Activated CD4-positive, alpha-beta memory T cell treated with anti-CD3 and anti-CD28 coated beads for 36 hours (primary cell): ENCODE results near the gene SERPING1. TPM values are rescaled to one million over a fixed set of nuclear protein-coding genes. Genes with fewer than 3 reads are reported as not detected.
A peak's percentile ranks its signal among the peaks of the same experiment; 100 is the strongest.
"Not testable (repeated sequence)": the region's sequence is repeated elsewhere in the genome, so short reads cannot be mapped to it uniquely, and the experiment has no call there.

Experiments used
- CTCF ChIA-PET: fragments of 350-600 bp; sonication (Branson Sonifier 250); formaldehyde crosslinking; loops from one replicate; lab custom pipeline; 2021; ENCODE audit warnings: antibody characterized with exemption, inconsistent platforms; lab: Charles Lee
- POLR2A ChIA-PET: fragments of 350-600 bp; sonication (Branson Sonifier 250); formaldehyde crosslinking; loops from one replicate; lab custom pipeline; 2021; ENCODE audit warnings: antibody characterized with exemption; lab: Charles Lee
- DNase-seq: peaks from one replicate; pipeline ENCODE4 v3.0.0-alpha.2; 2020
- H3K27ac Mint-ChIP-seq: one replicate; pipeline ENCODE4 v1.8.0; 2021; ENCODE audit warnings: mixed read lengths
- H3K27me3 Mint-ChIP-seq: one replicate; pipeline ENCODE4 v1.8.0; 2021; ENCODE audit warnings: mixed read lengths
- H3K36me3 Mint-ChIP-seq: one replicate; pipeline ENCODE4 v1.8.0; 2021; ENCODE audit warnings: mixed read lengths
- H3K4me1 Mint-ChIP-seq: one replicate; pipeline ENCODE4 v1.8.0; 2021; ENCODE audit warnings: low read depth, mixed read lengths
- H3K4me3 Mint-ChIP-seq: one replicate; pipeline ENCODE4 v1.8.0; 2021; ENCODE audit warnings: mild to moderate bottlenecking, mixed read lengths
- H3K9me3 Mint-ChIP-seq: one replicate; pipeline ENCODE4 v1.8.0; 2021; ENCODE audit warnings: mixed read lengths
- intact Hi-C: fragments of 100-400 bp; cut with micrococcal nuclease; formaldehyde crosslinking; loops from one replicate; pipeline ENCODE4 v1.15.1; 2023
- total RNA-seq, 2 experiments: library from RNA; stranded (reverse); gene quantifications; one replicate each; pipeline ENCODE4 v1.2.3, GENCODE V29; 2021

Gene SERPING1
- total RNA-seq, 2 experiments from 2014 or later = 0.43 TPM; not detected in 1

- CTCF ChIA-PET = interaction anchor here (0.6 to 1.6 kb wide), 5 partner anchors 14 to 819 kb away, joined by 3 to 9 read pairs (median 3); partner anchors contain the start of gene UBE2L6
- Mint-ChIP-seq H3K27ac (no peak overlapping the region), H3K9me3 (no peaks in the 10 kb centered on the region), H3K36me3 (no peaks in the 10 kb centered on the region), H3K4me3 (peak overlapping the region; percentile 73), H3K27me3 (peaks cover 41% of the 10 kb centered on the region), H3K4me1 (peaks cover 40% of the 10 kb centered on the region)
- POLR2A ChIA-PET = interaction anchor here (1.0 to 1.6 kb wide), 2 partner anchors 10 to 20 kb away, joined by 3 to 4 read pairs; partner anchors contain the start of genes CLP1 and ZDHHC5
- intact Hi-C loops = loop anchor here (5.0 kb wide), 1 partner anchor 311 kb away; the partner anchor contains the start of genes P2RX3 and SSRP1
- DNase-seq = peak; percentile 40
These were observed 50.7 kb downstream of the SERPING1 start for GRCh38 chr11:57647960-57648800.

- intact Hi-C loops = loop anchor here (5.0 kb wide), 1 partner anchor 312 kb away; the partner anchor contains the start of genes P2RX3 and SSRP1
These were observed 51.6 kb downstream of the SERPING1 start for GRCh38 chr11:57648801-57649735.

GRCh38 chr11:57649826-57650738 is 52.6 kb downstream of the SERPING1 start, which contains the start of gene YPEL4:
YPEL4 (minus strand) TSS chr11:57649912; CDS start chr11:57647107, 2,805 bp downstream.
- Mint-ChIP-seq H3K4me3 (peak within 1 kb of the TSS; percentile 73), H3K9me3 (no peaks in the 10 kb centered on the region), H3K4me1 (peaks cover 40% of the 10 kb centered on the region), H3K27me3 (peaks cover 37% of the 10 kb centered on the region), H3K27ac (peak within 1 kb of the TSS; percentile 65), H3K36me3 (no peaks in the 10 kb centered on the region)
- POLR2A ChIA-PET = interaction anchor here (1.0 to 1.6 kb wide), 2 partner anchors 11 to 18 kb away, joined by 3 to 4 read pairs; partner anchors contain the start of gene ZDHHC5
- CTCF ChIA-PET = interaction anchor here (1.6 kb wide), 1 partner anchor 83 kb away, joined by 9 read pairs; the partner anchor contains the start of gene UBE2L6
- peak; percentile 79 for DNase-seq
- intact Hi-C loops = loop anchor here (5.0 kb wide), 1 partner anchor 313 kb away; the partner anchor contains the start of genes P2RX3 and SSRP1

More at GRCh38 chr11:57648801-57649735, 51.6 kb downstream of the SERPING1 start:
- Mint-ChIP-seq H3K4me3 (peak overlapping the region; percentile 73), H3K4me1 (peaks cover 40% of the 10 kb centered on the region), H3K9me3 (no peaks in the 10 kb centered on the region), H3K27me3 (peaks cover 41% of the 10 kb centered on the region), H3K36me3 (no peaks in the 10 kb centered on the region), H3K27ac (no peak overlapping the region)
- DNase-seq = peak; percentile 50
- CTCF ChIA-PET = interaction anchor here (0.5 to 1.6 kb wide), 4 partner anchors 74 to 820 kb away, joined by 3 to 9 read pairs (median 4); partner anchors contain the start of gene UBE2L6
- POLR2A ChIA-PET = interaction anchor here (1.0 to 1.6 kb wide), 3 partner anchors 9 to 19 kb away, joined by 3 to 4 read pairs (median 3); partner anchors contain the start of genes CLP1 and ZDHHC5

- Mint-ChIP-seq H3K4me1 (peaks cover 40% of the 10 kb centered on the region), H3K9me3 (no peaks in the 10 kb centered on the region), H3K27ac (no peak overlapping the region), H3K27me3 (peaks cover 31% of the 10 kb centered on the region), H3K36me3 (no peaks in the 10 kb centered on the region), H3K4me3 (no peak overlapping the region)
- ChIA-PET CTCF (no interaction called here), POLR2A (no interaction called here)
- DNase-seq = no peak
- intact Hi-C loops = no loop called here
These were observed 53.2 kb downstream of the SERPING1 start for GRCh38 chr11:57650739-57651090.

GRCh38 chr11:57651408-57651807 is 53.9 kb downstream of the SERPING1 start:
- POLR2A ChIA-PET = no interaction called here
- CTCF ChIA-PET = interaction anchor here (1.2 to 1.7 kb wide), 5 partner anchors 83 to 193 kb away, joined by 3 to 7 read pairs (median 4); partner anchors contain the start of gene UBE2L6
- peaks cover 24% of the 10 kb centered on the region for H3K27me3 Mint-ChIP-seq

GRCh38 chr11:57652230-57652629 is 54.7 kb downstream of the SERPING1 start:
- intact Hi-C loops, POLR2A ChIA-PET, H3K9me3 Mint-ChIP-seq, H3K36me3 Mint-ChIP-seq, H3K4me3 Mint-ChIP-seq: not testable (repeated sequence)
- Mint-ChIP-seq H3K27me3 (peaks cover 16% of the 10 kb centered on the region), H3K27ac (peak overlapping the region; percentile 18), H3K4me1 (peaks cover 39% of the 10 kb centered on the region)
- CTCF ChIA-PET = interaction anchor here (0.6 to 1.7 kb wide), 9 partner anchors 8 to 194 kb away, joined by 3 to 7 read pairs (median 4); partner anchors contain the start of gene UBE2L6
- peak; percentile 55 for DNase-seq

More at GRCh38 chr11:57651408-57651807, 53.9 kb downstream of the SERPING1 start:
- Mint-ChIP-seq H3K9me3 (no peaks in the 10 kb centered on the region), H3K36me3 (no peaks in the 10 kb centered on the region), H3K4me1 (peaks cover 40% of the 10 kb centered on the region), H3K4me3 (no peak overlapping the region), H3K27ac (no peak overlapping the region)
- DNase-seq = no peak
- intact Hi-C loops = no loop called here

- intact Hi-C loops = no loop called here
- Mint-ChIP-seq H3K36me3 (peaks cover 2% of the 10 kb centered on the region), H3K9me3 (no peaks in the 10 kb centered on the region), H3K27me3 (peaks cover 12% of the 10 kb centered on the region), H3K4me3 (no peak overlapping the region), H3K4me1 (peaks cover 37% of the 10 kb centered on the region), H3K27ac (peak overlapping the region; percentile 18)
- CTCF ChIA-PET = interaction anchor here (0.6 to 1.7 kb wide), 7 partner anchors 8 to 169 kb away, joined by 3 to 6 read pairs (median 4); partner anchors contain the start of gene UBE2L6
- POLR2A ChIA-PET = interaction anchor here (0.6 kb wide), 3 partner anchors 16 to 88 kb away, joined by 3 to 4 read pairs (median 3); no protein-coding TSS in a partner anchor
- DNase-seq = no peak
These were observed 55.2 kb downstream of the SERPING1 start for GRCh38 chr11:57652662-57653061.

GRCh38 chr11:57653163-57653562 is 55.7 kb downstream of the SERPING1 start:
- CTCF ChIA-PET = interaction anchor here (0.8 to 0.9 kb wide), 2 partner anchors 9 to 139 kb away, joined by 3 read pairs; no protein-coding TSS in a partner anchor
- Mint-ChIP-seq H3K27ac (no peak overlapping the region), H3K4me1 (peaks cover 36% of the 10 kb centered on the region), H3K27me3 (peaks cover 7% of the 10 kb centered on the region), H3K9me3 (no peaks in the 10 kb centered on the region), H3K4me3 (no peak overlapping the region), H3K36me3 (peaks cover 2% of the 10 kb centered on the region)
- intact Hi-C loops = no loop called here
- DNase-seq = no peak
- POLR2A ChIA-PET = interaction anchor here (0.6 kb wide), 3 partner anchors 16 to 88 kb away, joined by 3 to 4 read pairs (median 3); no protein-coding TSS in a partner anchor

- Mint-ChIP-seq H3K9me3 (no peaks in the 10 kb centered on the region), H3K4me1 (peaks cover 31% of the 10 kb centered on the region), H3K36me3 (peaks cover 22% of the 10 kb centered on the region), H3K27me3 (no peaks in the 10 kb centered on the region), H3K4me3 (peak overlapping the region; percentile 100), H3K27ac (peak overlapping the region; percentile 94)
- POLR2A ChIA-PET = no interaction called here
- no peak for DNase-seq
- CTCF ChIA-PET = interaction anchor here (0.9 to 4.2 kb wide), 4 partner anchors 12 to 198 kb away, joined by 3 to 17 read pairs (median 4); no protein-coding TSS in a partner anchor
- intact Hi-C loops = loop anchor here (1.0 to 5.0 kb wide), 7 partner anchors 10 to 1485 kb away; partner anchors contain the start of genes FAM111A, MED19, SELENOH and TIMM10
These were observed 59.4 kb downstream of the SERPING1 start for GRCh38 chr11:57656885-57657193.
